HL-60 (cell line): Measurements from ENCODE around the gene UNC5C.

Source experiments
- DNase-seq, 2 experiments: peaks; one replicate each; pipeline ENCODE4 v3.0.0-alpha.2; 2010 to 2020; ENCODE audit warnings: low read depth in 1 of 2, low spot score in 1 of 2
- H3K27ac ChIP-seq: fragments of 250-450 bp; sonication (Bioruptor Pico); replicated peaks from 2 replicates; pipeline ENCODE4 v1.5.1; 2020; ENCODE audit warnings: mild to moderate bottlenecking, moderate library complexity
- H3K27me3 ChIP-seq: fragments of 250-450 bp; sonication (Bioruptor Pico); 2 replicates; pipeline ENCODE4 v1.5.1; 2021; ENCODE audit warnings: mild to moderate bottlenecking, moderate library complexity; ENCODE audit not compliant: insufficient read depth, poor library complexity, severe bottlenecking
- H3K4me3 ChIP-seq: replicated peaks from 2 replicates; pipeline ENCODE4 v1.5.1; 2011; ENCODE audit warnings: mild to moderate bottlenecking, control low read depth, low read length; ENCODE audit not compliant: insufficient read depth
- GABPA ChIP-seq: IDR thresholded peaks from 2 replicates; pipeline ENCODE4 v1.6.1; 2012; ENCODE audit warnings: low read depth
- POLR2AphosphoS5 ChIP-seq: IDR thresholded peaks from 2 replicates; pipeline ENCODE4 v1.6.1; 2012; ENCODE audit warnings: low read depth
- SPI1 ChIP-seq: IDR thresholded peaks from 2 replicates; pipeline ENCODE4 v1.6.1; 2012; ENCODE audit warnings: low read depth, mild to moderate bottlenecking, borderline replicate concordance
- TF ChIP-seq, protein P1 (sequence below): IDR thresholded peaks from one replicate; pipeline ENCODE4 v1.5.1; 2011; ENCODE audit warnings: low read length, control low read depth, inconsistent platforms; ENCODE audit not compliant: insufficient read depth
- TF ChIP-seq, protein P2 (sequence below): IDR thresholded peaks from 2 replicates; pipeline ENCODE4 v1.6.1; 2012; ENCODE audit warnings: low read depth; ENCODE audit not compliant: insufficient replicate concordance

UNC5C gene

GRCh38 chr4:95289028-95289634 lies 259.6 kb downstream of the UNC5C start:
- DNase-seq = no peak
- Histone ChIP-seq H3K27ac (no peak overlapping the region), H3K4me3 (no peak overlapping the region), H3K27me3 (no peaks in the 10 kb centered on the region)
- TF ChIP-seq GABPA (no peak), SPI1 (no peak), POLR2AphosphoS5 (no peak)
- TF ChIP-seq, protein P1, sequence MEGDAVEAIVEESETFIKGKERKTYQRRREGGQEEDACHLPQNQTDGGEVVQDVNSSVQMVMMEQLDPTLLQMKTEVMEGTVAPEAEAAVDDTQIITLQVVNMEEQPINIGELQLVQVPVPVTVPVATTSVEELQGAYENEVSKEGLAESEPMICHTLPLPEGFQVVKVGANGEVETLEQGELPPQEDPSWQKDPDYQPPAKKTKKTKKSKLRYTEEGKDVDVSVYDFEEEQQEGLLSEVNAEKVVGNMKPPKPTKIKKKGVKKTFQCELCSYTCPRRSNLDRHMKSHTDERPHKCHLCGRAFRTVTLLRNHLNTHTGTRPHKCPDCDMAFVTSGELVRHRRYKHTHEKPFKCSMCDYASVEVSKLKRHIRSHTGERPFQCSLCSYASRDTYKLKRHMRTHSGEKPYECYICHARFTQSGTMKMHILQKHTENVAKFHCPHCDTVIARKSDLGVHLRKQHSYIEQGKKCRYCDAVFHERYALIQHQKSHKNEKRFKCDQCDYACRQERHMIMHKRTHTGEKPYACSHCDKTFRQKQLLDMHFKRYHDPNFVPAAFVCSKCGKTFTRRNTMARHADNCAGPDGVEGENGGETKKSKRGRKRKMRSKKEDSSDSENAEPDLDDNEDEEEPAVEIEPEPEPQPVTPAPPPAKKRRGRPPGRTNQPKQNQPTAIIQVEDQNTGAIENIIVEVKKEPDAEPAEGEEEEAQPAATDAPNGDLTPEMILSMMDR = no peak
- TF ChIP-seq, protein P2, sequence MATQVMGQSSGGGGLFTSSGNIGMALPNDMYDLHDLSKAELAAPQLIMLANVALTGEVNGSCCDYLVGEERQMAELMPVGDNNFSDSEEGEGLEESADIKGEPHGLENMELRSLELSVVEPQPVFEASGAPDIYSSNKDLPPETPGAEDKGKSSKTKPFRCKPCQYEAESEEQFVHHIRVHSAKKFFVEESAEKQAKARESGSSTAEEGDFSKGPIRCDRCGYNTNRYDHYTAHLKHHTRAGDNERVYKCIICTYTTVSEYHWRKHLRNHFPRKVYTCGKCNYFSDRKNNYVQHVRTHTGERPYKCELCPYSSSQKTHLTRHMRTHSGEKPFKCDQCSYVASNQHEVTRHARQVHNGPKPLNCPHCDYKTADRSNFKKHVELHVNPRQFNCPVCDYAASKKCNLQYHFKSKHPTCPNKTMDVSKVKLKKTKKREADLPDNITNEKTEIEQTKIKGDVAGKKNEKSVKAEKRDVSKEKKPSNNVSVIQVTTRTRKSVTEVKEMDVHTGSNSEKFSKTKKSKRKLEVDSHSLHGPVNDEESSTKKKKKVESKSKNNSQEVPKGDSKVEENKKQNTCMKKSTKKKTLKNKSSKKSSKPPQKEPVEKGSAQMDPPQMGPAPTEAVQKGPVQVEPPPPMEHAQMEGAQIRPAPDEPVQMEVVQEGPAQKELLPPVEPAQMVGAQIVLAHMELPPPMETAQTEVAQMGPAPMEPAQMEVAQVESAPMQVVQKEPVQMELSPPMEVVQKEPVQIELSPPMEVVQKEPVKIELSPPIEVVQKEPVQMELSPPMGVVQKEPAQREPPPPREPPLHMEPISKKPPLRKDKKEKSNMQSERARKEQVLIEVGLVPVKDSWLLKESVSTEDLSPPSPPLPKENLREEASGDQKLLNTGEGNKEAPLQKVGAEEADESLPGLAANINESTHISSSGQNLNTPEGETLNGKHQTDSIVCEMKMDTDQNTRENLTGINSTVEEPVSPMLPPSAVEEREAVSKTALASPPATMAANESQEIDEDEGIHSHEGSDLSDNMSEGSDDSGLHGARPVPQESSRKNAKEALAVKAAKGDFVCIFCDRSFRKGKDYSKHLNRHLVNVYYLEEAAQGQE = no peak

GRCh38 chr4:95288552-95288951 lies 260.2 kb downstream of the UNC5C start:
- H3K27me3 ChIP-seq = no peaks in the 10 kb centered on the region
- DNase-seq = no peak
- no peak for TF ChIP-seq POLR2AphosphoS5
- TF ChIP-seq, protein P1 = no peak
- no peak overlapping the region for H3K27ac ChIP-seq
- H3K4me3 ChIP-seq = no peak overlapping the region

GRCh38 chr4:95285797-95286196 lies 263.0 kb downstream of the UNC5C start:
- Histone ChIP-seq H3K27ac (no peak overlapping the region), H3K4me3 (no peak overlapping the region), H3K27me3 (no peaks in the 10 kb centered on the region)
- no peak for DNase-seq
- TF ChIP-seq GABPA (no peak), SPI1 (no peak), POLR2AphosphoS5 (no peak)
- TF ChIP-seq, protein P2 = no peak
- TF ChIP-seq, protein P1 = no peak

- DNase-seq = no peak
- no peaks in the 10 kb centered on the region for H3K27me3 ChIP-seq
- no peak overlapping the region for H3K4me3 ChIP-seq
- H3K27ac ChIP-seq = no peak overlapping the region
- no peak for TF ChIP-seq POLR2AphosphoS5
- TF ChIP-seq GABPA = no peak
- TF ChIP-seq, protein P1 = no peak
- TF ChIP-seq, protein P2 = no peak
- no peak for TF ChIP-seq SPI1
Observed at GRCh38 chr4:95284655-95285054, 264.1 kb downstream of the UNC5C start.
